H9 (cell line): ENCODE data around the gene IPO13. TPM values are rescaled to one million over a fixed set of nuclear protein-coding genes. Genes with fewer than 3 reads are reported as not detected.

ENCODE experiments used
- DNase-seq: peaks from one replicate; pipeline ENCODE4 v3.0.0-alpha.2; 2017
- H2AFZ ChIP-seq: one replicate; pipeline ENCODE4 v1.6.1; 2013; ENCODE audit warnings: mild to moderate bottlenecking, low read length, control low read depth, moderate library complexity
- H2AK5ac ChIP-seq: 2 replicates; pipeline ENCODE4 v1.6.1; 2013; ENCODE audit warnings: low read length, control low read depth, mixed read lengths; ENCODE audit not compliant: insufficient read length
- H2BK120ac ChIP-seq: one replicate; pipeline ENCODE4 v1.6.1; 2013; ENCODE audit warnings: low read depth, mild to moderate bottlenecking, low read length, control low read depth, inconsistent platforms; ENCODE audit not compliant: poor library complexity, severe bottlenecking
- H2BK12ac ChIP-seq: 2 replicates; pipeline ENCODE4 v1.6.1; 2013; ENCODE audit warnings: low read length, control low read depth, mixed read lengths, low read depth; ENCODE audit not compliant: insufficient read length
- H2BK15ac ChIP-seq: 2 replicates; pipeline ENCODE4 v1.6.1; 2013; ENCODE audit warnings: low read depth, low read length, control low read depth
- H2BK20ac ChIP-seq: one replicate; pipeline ENCODE4 v1.6.1; 2013; ENCODE audit warnings: low read depth, mild to moderate bottlenecking, low read length, control low read depth, inconsistent platforms; ENCODE audit not compliant: poor library complexity, severe bottlenecking
- H2BK5ac ChIP-seq: 2 replicates; pipeline ENCODE4 v1.6.1; 2013; ENCODE audit warnings: low read length, control low read depth, mixed read lengths; ENCODE audit not compliant: insufficient read length
- H3K14ac ChIP-seq: 2 replicates; pipeline ENCODE4 v1.6.1; 2013; ENCODE audit warnings: low read length, control low read depth; ENCODE audit not compliant: insufficient read depth
- H3K18ac ChIP-seq: 2 replicates; pipeline ENCODE4 v1.6.1; 2013; ENCODE audit warnings: low read depth, mild to moderate bottlenecking, mixed read lengths, low read length, control low read depth; ENCODE audit not compliant: insufficient read length
- H3K23ac ChIP-seq: 2 replicates; pipeline ENCODE4 v1.6.1; 2013; ENCODE audit warnings: low read length, control low read depth, mixed read lengths, low read depth; ENCODE audit not compliant: insufficient read length
- H3K23me2 ChIP-seq: 2 replicates; pipeline ENCODE4 v1.6.1; 2013; ENCODE audit warnings: low read depth, mild to moderate bottlenecking, mixed read lengths, low read length, control low read depth; ENCODE audit not compliant: insufficient read length, poor library complexity, severe bottlenecking
- H3K27ac ChIP-seq: 2 replicates; pipeline ENCODE4 v1.5.1; 2013; ENCODE audit warnings: low read length, control low read depth, mixed read lengths, low read depth; ENCODE audit not compliant: insufficient read length
- H3K27me3 ChIP-seq: 2 replicates; pipeline ENCODE4 v1.6.1; 2013; ENCODE audit warnings: low read length, control low read depth, inconsistent platforms; ENCODE audit not compliant: insufficient read depth
- H3K4ac ChIP-seq: 2 replicates; pipeline ENCODE4 v1.6.1; 2013; ENCODE audit warnings: low read depth, mild to moderate bottlenecking, control low read depth, inconsistent platforms, low read length, moderate library complexity
- H3K4me1 ChIP-seq: 2 replicates; pipeline ENCODE4 v1.6.1; 2013; ENCODE audit warnings: low read length, control low read depth, inconsistent platforms; ENCODE audit not compliant: insufficient read depth
- H3K4me2 ChIP-seq: 2 replicates; pipeline ENCODE4 v1.6.1; 2013; ENCODE audit warnings: low read length, control low read depth, mixed read lengths; ENCODE audit not compliant: insufficient read length, insufficient read depth
- H3K56ac ChIP-seq: 2 replicates; pipeline ENCODE4 v1.6.1; 2013; ENCODE audit warnings: low read depth, mild to moderate bottlenecking, mixed read lengths, low read length, control low read depth; ENCODE audit not compliant: insufficient read length
- H3K79me1 ChIP-seq: 2 replicates; pipeline ENCODE4 v1.6.1; 2013; ENCODE audit warnings: low read depth, mild to moderate bottlenecking, moderate library complexity, low read length, control low read depth, inconsistent platforms; ENCODE audit not compliant: insufficient read depth, poor library complexity, severe bottlenecking
- H3K79me2 ChIP-seq: 2 replicates; pipeline ENCODE4 v1.6.1; 2013; ENCODE audit warnings: low read length, control low read depth, inconsistent platforms; ENCODE audit not compliant: insufficient read depth
- H3K9ac ChIP-seq: 2 replicates; pipeline ENCODE4 v1.6.1; 2013; ENCODE audit warnings: low read length, control low read depth, mixed read lengths; ENCODE audit not compliant: insufficient read length; ENCODE audit errors: extremely low read depth
- H3K9me3 ChIP-seq: one replicate; pipeline ENCODE4 v1.6.1; 2013; ENCODE audit warnings: low read depth, low read length, inconsistent platforms; ENCODE audit not compliant: control insufficient read depth
- H3T11ph ChIP-seq: one replicate; pipeline ENCODE4 v1.6.1; 2013; ENCODE audit warnings: mild to moderate bottlenecking, low read length, control low read depth, inconsistent platforms
- H4K20me1 ChIP-seq: one replicate; pipeline ENCODE4 v1.6.1; 2013; ENCODE audit not compliant: control insufficient read depth, insufficient read length, insufficient read depth
- H4K5ac ChIP-seq: 2 replicates; pipeline ENCODE4 v1.6.1; 2013; ENCODE audit warnings: low read depth, mild to moderate bottlenecking, mixed read lengths, low read length, control low read depth; ENCODE audit not compliant: insufficient read length
- H4K8ac ChIP-seq: replicated peaks from 2 replicates; pipeline ENCODE4 v1.6.1; 2013; ENCODE audit warnings: low read length, control low read depth, mixed read lengths, low read depth; ENCODE audit not compliant: insufficient read length
- H4K91ac ChIP-seq: 2 replicates; pipeline ENCODE4 v1.6.1; 2013; ENCODE audit warnings: low read depth, mild to moderate bottlenecking, moderate library complexity, mixed read lengths, low read length, control low read depth; ENCODE audit not compliant: insufficient read length
- H3K27ac Mint-ChIP-seq, 3 experiments: 2 replicates in 2 of 3; 3 replicates in 1 of 3; pipeline ENCODE4 v1.8.0; 2020 to 2021; ENCODE audit warnings: mixed read lengths in 3 of 3, mild to moderate bottlenecking in 1 of 3, moderate library complexity in 1 of 3
- H3K27me3 Mint-ChIP-seq: 2 replicates; pipeline ENCODE4 v1.8.0; 2021; ENCODE audit warnings: low read depth, mild to moderate bottlenecking, moderate library complexity, mixed read lengths
- H3K36me3 Mint-ChIP-seq, 3 experiments: 2 replicates in 2 of 3; 3 replicates in 1 of 3; pipeline ENCODE4 v1.8.0; 2020 to 2021; ENCODE audit warnings: low read depth in 3 of 3, mixed read lengths in 3 of 3; ENCODE audit not compliant: insufficient read depth in 1 of 3
- H3K4me1 Mint-ChIP-seq, 2 experiments: 2 replicates each; pipeline ENCODE4 v1.8.0; 2020; ENCODE audit warnings: mixed read lengths in 2 of 2
- H3K4me3 Mint-ChIP-seq, 2 experiments: 2 replicates in 1 of 2; 3 replicates in 1 of 2; pipeline ENCODE4 v1.8.0; 2020 to 2021; ENCODE audit warnings: mild to moderate bottlenecking in 2 of 2, mixed read lengths in 2 of 2, moderate library complexity in 1 of 2
- H3K9me3 Mint-ChIP-seq, 2 experiments: 2 replicates in 1 of 2; 3 replicates in 1 of 2; pipeline ENCODE4 v1.8.0; 2020; ENCODE audit warnings: mild to moderate bottlenecking in 2 of 2, mixed read lengths in 2 of 2, moderate library complexity in 1 of 2
- WGBS: extraction: QIAGEN DNeasy Blood & Tissue Kit; methylation state at CpG from one replicate; pipeline ENCODE4 v1.1.7; 2013; ENCODE audit warnings: missing lambda C conversion rate, low lambda C conversion rate, mixed read lengths; ENCODE audit not compliant: insufficient read length; ENCODE audit errors: extremely low coverage; 5-methylcytosine and 5-hydroxymethylcytosine counted together
- total RNA-seq: library from RNA; stranded (reverse); gene quantifications from 2 replicates; pipeline ENCODE4 v1.2.1, GENCODE V29; 2021
- TF ChIP-seq, protein P1 (sequence below): fragments of 200-600 bp; sonication (generic); conservative IDR thresholded peaks from 3 replicates; pipeline ENCODE4 v1.8.0; 2021; ENCODE audit warnings: antibody characterized with exemption, mild to moderate bottlenecking

Gene IPO13
- total RNA-seq, 1 experiment from 2014 or later = 24.5 TPM

DNA sequence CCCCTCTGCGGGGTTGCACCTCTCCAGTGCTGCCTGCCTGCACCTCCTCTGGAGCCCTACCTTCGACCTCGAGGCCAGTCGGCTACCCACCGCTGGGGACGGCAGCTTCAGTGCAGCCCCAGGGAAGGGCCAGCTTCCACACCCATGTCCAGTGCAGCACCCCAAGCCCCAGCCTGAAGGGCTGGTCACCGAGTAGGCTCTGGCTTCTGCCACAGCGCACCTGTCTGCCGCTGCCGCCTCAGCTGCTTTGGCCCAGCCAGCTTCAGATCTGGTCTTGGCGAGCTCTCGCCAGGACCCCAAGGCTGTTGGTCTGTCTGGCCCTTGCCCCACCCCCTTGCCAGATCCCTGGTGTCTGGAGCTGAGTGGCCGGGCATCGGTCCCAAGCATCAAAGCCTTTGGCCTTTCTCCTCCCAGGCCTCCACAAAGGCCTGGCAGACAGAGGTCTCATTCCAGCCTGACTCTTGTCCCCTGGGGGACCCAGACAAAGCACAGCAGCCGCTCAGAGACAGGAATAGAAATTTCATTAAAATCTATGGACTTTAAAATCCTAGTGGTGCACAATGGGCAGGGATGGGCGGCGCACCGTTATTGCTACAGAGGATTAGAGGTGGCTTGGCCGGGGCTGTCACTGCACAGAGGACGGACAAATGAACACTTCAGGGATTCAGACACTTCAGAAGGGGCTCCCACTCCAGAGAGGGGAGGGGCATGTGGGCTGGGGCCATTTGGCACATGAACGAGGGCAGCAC lies 49.4 kb downstream of the IPO13 start:
- peaks cover 6 to 25% (median 18%) of the 10 kb centered on the region in 3 experiments; a peak in 6 of 7 replicates for H3K36me3 Mint-ChIP-seq
- H3K4me3 Mint-ChIP-seq = no peak overlapping the region

More for the DNA sequence above, 49.4 kb downstream of the IPO13 start:
- Mint-ChIP-seq H3K27ac (peak overlapping the region in 2 of 3 experiments; percentile 21 to 48; a peak in 2 of 7 replicates), H3K27me3 (peaks cover 4% of the 10 kb centered on the region), H3K9me3 (no peaks in the 10 kb centered on the region), H3K4me1 (peaks cover 11 to 22% of the 10 kb centered on the region in 2 experiments; a peak in 3 of 4 replicates)
- H2AFZ ChIP-seq = no peak overlapping the region
- no peak overlapping the region for H3K4me2 ChIP-seq
- H3K14ac ChIP-seq = no peak overlapping the region
- no peak overlapping the region for H4K91ac ChIP-seq
- DNase-seq = no peak
- no peak overlapping the region for H2BK120ac ChIP-seq
- H3K18ac ChIP-seq = no peak overlapping the region
- no peaks in the 10 kb centered on the region for H3K9me3 ChIP-seq
- H3K79me2 ChIP-seq = no peaks in the 10 kb centered on the region
- H4K20me1 ChIP-seq = no peaks in the 10 kb centered on the region
- no peak overlapping the region for H3T11ph ChIP-seq
- no peak overlapping the region for H4K5ac ChIP-seq
- no peak overlapping the region for H2BK12ac ChIP-seq
- H3K4ac ChIP-seq = no peak overlapping the region
- H2AK5ac ChIP-seq = no peak overlapping the region
- no peak overlapping the region for H3K9ac ChIP-seq
- no peak overlapping the region for H2BK20ac ChIP-seq
- H3K56ac ChIP-seq = no peak overlapping the region
- peaks cover 7% of the 10 kb centered on the region for H3K23me2 ChIP-seq
- H3K27me3 ChIP-seq = no peaks in the 10 kb centered on the region
- no peaks in the 10 kb centered on the region for H3K79me1 ChIP-seq
- no peak overlapping the region for H2BK15ac ChIP-seq
- no peak overlapping the region for H4K8ac ChIP-seq
- WGBS = no CpG with 5 or more reads among the region's 21 CpGs
- H2BK5ac ChIP-seq = no peak overlapping the region
- H3K23ac ChIP-seq = no peak overlapping the region
- H3K27ac ChIP-seq = no peak overlapping the region
- no peaks in the 10 kb centered on the region for H3K4me1 ChIP-seq
- TF ChIP-seq, protein P1, sequence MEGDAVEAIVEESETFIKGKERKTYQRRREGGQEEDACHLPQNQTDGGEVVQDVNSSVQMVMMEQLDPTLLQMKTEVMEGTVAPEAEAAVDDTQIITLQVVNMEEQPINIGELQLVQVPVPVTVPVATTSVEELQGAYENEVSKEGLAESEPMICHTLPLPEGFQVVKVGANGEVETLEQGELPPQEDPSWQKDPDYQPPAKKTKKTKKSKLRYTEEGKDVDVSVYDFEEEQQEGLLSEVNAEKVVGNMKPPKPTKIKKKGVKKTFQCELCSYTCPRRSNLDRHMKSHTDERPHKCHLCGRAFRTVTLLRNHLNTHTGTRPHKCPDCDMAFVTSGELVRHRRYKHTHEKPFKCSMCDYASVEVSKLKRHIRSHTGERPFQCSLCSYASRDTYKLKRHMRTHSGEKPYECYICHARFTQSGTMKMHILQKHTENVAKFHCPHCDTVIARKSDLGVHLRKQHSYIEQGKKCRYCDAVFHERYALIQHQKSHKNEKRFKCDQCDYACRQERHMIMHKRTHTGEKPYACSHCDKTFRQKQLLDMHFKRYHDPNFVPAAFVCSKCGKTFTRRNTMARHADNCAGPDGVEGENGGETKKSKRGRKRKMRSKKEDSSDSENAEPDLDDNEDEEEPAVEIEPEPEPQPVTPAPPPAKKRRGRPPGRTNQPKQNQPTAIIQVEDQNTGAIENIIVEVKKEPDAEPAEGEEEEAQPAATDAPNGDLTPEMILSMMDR = no peak
